Right forelimb (tissue), 1 donor: ENCODE measurements around the gene PNPLA7.
"Not testable (repeated sequence)": the region's sequence is repeated elsewhere in the genome, so short reads cannot be mapped to it uniquely, and the experiment has no call there.

Experiments
- DNase-seq: peaks from one replicate; pipeline ENCODE4 v3.0.0-alpha.2; 2018

Gene PNPLA7

GRCh38 chr9:137550231-137550621 is at the start of gene PNPLA7:
Gene PNPLA7 (minus strand): TSS chr9:137550402. CDS start chr9:137550197, 205 bp downstream.
- DNase-seq: peak; percentile 80

- no peak for DNase-seq
These were observed 48.7 kb upstream of the PNPLA7 start for GRCh38 chr9:137598943-137599342.

- DNase-seq: not testable (repeated sequence)
These were observed 46.4 kb upstream of the PNPLA7 start for GRCh38 chr9:137596577-137596976.

GRCh38 chr9:137593176-137593575 is 43.0 kb upstream of the PNPLA7 start:
- no peak for DNase-seq

- no peak for DNase-seq
These were observed 42.6 kb upstream of the PNPLA7 start for GRCh38 chr9:137592767-137593166.

GRCh38 chr9:137590469-137591383 is 40.5 kb upstream of the PNPLA7 start, which contains the start of gene ZMYND19:
Gene ZMYND19 (minus strand): TSS chr9:137590512. CDS start chr9:137590263, 249 bp downstream.
- DNase-seq: peak; percentile 94

GRCh38 chr9:137590123-137590468 is 39.9 kb upstream of the PNPLA7 start:
- DNase-seq: no peak

GRCh38 chr9:137589441-137590122 is 39.4 kb upstream of the PNPLA7 start:
- DNase-seq: no peak

GRCh38 chr9:137588891-137589290 is 38.7 kb upstream of the PNPLA7 start:
- DNase-seq: no peak

- DNase-seq: no peak
These were observed 38.1 kb upstream of the PNPLA7 start for GRCh38 chr9:137588311-137588710.

- DNase-seq: no peak
These were observed 36.7 kb upstream of the PNPLA7 start for GRCh38 chr9:137586854-137587253.

- no peak for DNase-seq
These were observed 33.8 kb upstream of the PNPLA7 start for GRCh38 chr9:137583957-137584356.

GRCh38 chr9:137583347-137583746 is 33.1 kb upstream of the PNPLA7 start:
- no peak for DNase-seq

GRCh38 chr9:137582286-137582860 is 32.2 kb upstream of the PNPLA7 start:
- no peak for DNase-seq

GRCh38 chr9:137581361-137582285 is 31.4 kb upstream of the PNPLA7 start:
- no peak for DNase-seq

- no peak for DNase-seq
These were observed 30.7 kb upstream of the PNPLA7 start for GRCh38 chr9:137580954-137581322.

- DNase-seq: no peak
These were observed 30.2 kb upstream of the PNPLA7 start for GRCh38 chr9:137580209-137580953.

GRCh38 chr9:137579259-137579604 is 29.0 kb upstream of the PNPLA7 start:
- DNase-seq: no peak

- peak; percentile 98 for DNase-seq
These were observed 28.5 kb upstream of the PNPLA7 start, which contains the start of gene DPH7 for GRCh38 chr9:137578518-137579258. Gene DPH7 (minus strand): TSS chr9:137578925. CDS start chr9:137578777, 148 bp downstream.

GRCh38 chr9:137575716-137576411 is 25.7 kb upstream of the PNPLA7 start:
- no peak for DNase-seq

- no peak for DNase-seq
These were observed 25.1 kb upstream of the PNPLA7 start for GRCh38 chr9:137575364-137575715.
